B cell (primary cell): ENCODE results near the gene C1orf198. TPM values are rescaled to one million over a fixed set of nuclear protein-coding genes. Genes with fewer than 3 reads are reported as not detected.

Experiments used
- ATAC-seq: fragments of 200-7000 bp; cut with Tn5 transposase; one replicate; pipeline ENCODE4 v1.10.0; 2021; ENCODE audit warnings: low read depth, mild to moderate bottlenecking, moderate number of reproducible peaks, moderate library complexity
- CTCF ChIA-PET: fragments of 350-600 bp; sonication (Branson Sonifier 250); formaldehyde crosslinking; loops from one replicate; lab custom pipeline; 2021; ENCODE audit warnings: antibody characterized with exemption, inconsistent platforms; lab: Charles Lee
- POLR2A ChIA-PET: fragments of 350-600 bp; sonication (Branson Sonifier 250); formaldehyde crosslinking; loops from one replicate; lab custom pipeline; 2021; ENCODE audit warnings: antibody characterized with exemption; lab: Charles Lee
- DNase-seq: peaks from one replicate; pipeline ENCODE4 v3.0.0; 2013
- H2AFZ ChIP-seq: 2 replicates; pipeline ENCODE4 v1.6.1; 2012; ENCODE audit warnings: mild to moderate bottlenecking, low read depth, low read length; ENCODE audit not compliant: insufficient read depth, poor library complexity, severe bottlenecking
- H3K27ac ChIP-seq, 2 donors: 1 replicate in 1 of 2; 2 replicates in 1 of 2; pipeline ENCODE4 v1.5.1; 2012 to 2013; ENCODE audit warnings: low read length in 2 of 2, mild to moderate bottlenecking in 2 of 2, moderate library complexity in 1 of 2
- H3K27me3 ChIP-seq, 4 experiments: fragments of 200-600 bp in 1 of 4; sonication (generic) in 1 of 4; replicated peaks in 1 of 4; 1 replicate in 2 of 4; 2 replicates in 2 of 4; pipeline versions ENCODE4 v1.6.1 to v1.7.0; 2013 to 2016; ENCODE audit warnings: low read length in 3 of 4, mild to moderate bottlenecking in 2 of 4, mixed read lengths in 1 of 4, moderate library complexity in 1 of 4; ENCODE audit not compliant: insufficient read depth in 4 of 4, control insufficient read depth in 3 of 4; ENCODE audit errors: control extremely low read depth in 1 of 4
- H3K36me3 ChIP-seq, 2 experiments: replicated peaks in 1 of 2; 1 replicate in 1 of 2; 2 replicates in 1 of 2; pipeline versions ENCODE4 v1.6.1 to v1.7.1; 2013; ENCODE audit warnings: low read length in 1 of 2; ENCODE audit not compliant: insufficient read depth in 2 of 2, control insufficient read depth in 1 of 2; ENCODE audit errors: control extremely low read depth in 1 of 2, extremely low read depth in 1 of 2
- H3K4me1 ChIP-seq, 2 donors: fragments of 200-600 bp in 1 of 2; sonication (generic) in 1 of 2; 1 replicate in 1 of 2; 2 replicates in 1 of 2; pipeline versions ENCODE4 v1.5.1 to v1.6.1; 2013 to 2017; ENCODE audit warnings: low read length in 2 of 2; ENCODE audit not compliant: control insufficient read depth in 2 of 2, insufficient read depth in 2 of 2
- H3K4me2 ChIP-seq: replicated peaks from 2 replicates; pipeline ENCODE3; 2012; ENCODE audit warnings: mild to moderate bottlenecking, low read depth, low read length; ENCODE audit not compliant: poor library complexity, severe bottlenecking
- H3K4me3 ChIP-seq, 5 experiments: fragments of 200-600 bp in 1 of 5; sonication (generic) in 1 of 5; 1 replicate in 3 of 5; 2 replicates in 2 of 5; pipeline versions ENCODE4 v1.5.1 to v1.7.0; 2011 to 2016; ENCODE audit warnings: low read length in 4 of 5, mild to moderate bottlenecking in 4 of 5, low read depth in 2 of 5, control low read depth in 1 of 5, moderate library complexity in 1 of 5; ENCODE audit not compliant: insufficient read depth in 1 of 5; ENCODE audit errors: control extremely low read depth in 1 of 5, extremely low read depth in 1 of 5
- H3K79me2 ChIP-seq: fragments of 200-600 bp; sonication (generic); one replicate; pipeline ENCODE4 v1.6.0; 2016; ENCODE audit warnings: low read length; ENCODE audit not compliant: control insufficient read depth, insufficient read depth
- H3K9ac ChIP-seq: fragments of 200-600 bp; sonication (generic); 2 replicates; pipeline ENCODE4 v1.6.1; 2017; ENCODE audit warnings: mild to moderate bottlenecking, low read length, moderate library complexity
- H3K9me3 ChIP-seq, 3 donors: one replicate each; pipeline versions ENCODE4 v1.6.1 to v1.7.1; 2013; ENCODE audit warnings: low read length in 2 of 3; ENCODE audit not compliant: control insufficient read depth in 2 of 3, insufficient read depth in 1 of 3; ENCODE audit errors: control extremely low read depth in 1 of 3
- H4K20me1 ChIP-seq: 2 replicates; pipeline ENCODE4 v1.6.0; 2012; ENCODE audit warnings: mild to moderate bottlenecking, low read length; ENCODE audit not compliant: insufficient read depth, control insufficient read depth, poor library complexity, severe bottlenecking
- H3K27ac Mint-ChIP-seq: one replicate; pipeline ENCODE4 v1.8.0; 2021; ENCODE audit warnings: mixed read lengths
- H3K27me3 Mint-ChIP-seq: one replicate; pipeline ENCODE4 v1.8.0; 2021; ENCODE audit warnings: mixed read lengths
- H3K4me1 Mint-ChIP-seq: one replicate; pipeline ENCODE4 v1.8.0; 2021; ENCODE audit warnings: mixed read lengths
- H3K4me3 Mint-ChIP-seq: one replicate; pipeline ENCODE4 v1.8.0; 2021; ENCODE audit warnings: mixed read lengths
- H3K9me3 Mint-ChIP-seq: one replicate; pipeline ENCODE4 v1.8.0; 2022; ENCODE audit warnings: mixed read lengths; ENCODE audit not compliant: insufficient read depth
- EZH2 ChIP-seq: IDR thresholded peaks from 2 replicates; pipeline ENCODE4 v1.6.1; 2012; ENCODE audit warnings: borderline replicate concordance, low read depth, mild to moderate bottlenecking, moderate library complexity, low read length; ENCODE audit not compliant: insufficient read depth, poor library complexity, severe bottlenecking
- WGBS: methylation state at CpG from one replicate; pipeline ENCODE4 v1.1.5; 2013; ENCODE audit warnings: missing lambda C conversion rate; ENCODE audit not compliant: insufficient coverage; 5-methylcytosine and 5-hydroxymethylcytosine counted together
- intact Hi-C: fragments of 100-400 bp; cut with micrococcal nuclease; formaldehyde crosslinking; loops from one replicate; pipeline ENCODE4 v1.10.0; 2022
- polyA plus RNA-seq: library from polyadenylated mRNA; depleted of rRNA; stranded (reverse); fragments of >200 nt; gene quantifications from 2 replicates; pipeline ENCODE4 v1.2.3, GENCODE V29; 2012
- total RNA-seq, 2 donors: library from RNA; stranded (reverse); fragments of 120-200 nt in 1 of 2; gene quantifications; 1 replicate in 1 of 2; 2 replicates in 1 of 2; pipeline versions ENCODE4 v1.2.3 to v1.2.4, GENCODE V29; 2013 to 2022
- TF ChIP-seq, protein P1 (sequence below): fragments of 200-600 bp; IDR thresholded peaks from one replicate; pipeline ENCODE4 v1.8.0; 2022; ENCODE audit warnings: antibody characterized with exemption, mild to moderate bottlenecking

C1orf198 gene
- total and polyA plus RNA-seq, 2 donors (not counting 1 experiment from before 2014, with no cell fraction given) = 1.0 to 6.6 TPM

DNA sequence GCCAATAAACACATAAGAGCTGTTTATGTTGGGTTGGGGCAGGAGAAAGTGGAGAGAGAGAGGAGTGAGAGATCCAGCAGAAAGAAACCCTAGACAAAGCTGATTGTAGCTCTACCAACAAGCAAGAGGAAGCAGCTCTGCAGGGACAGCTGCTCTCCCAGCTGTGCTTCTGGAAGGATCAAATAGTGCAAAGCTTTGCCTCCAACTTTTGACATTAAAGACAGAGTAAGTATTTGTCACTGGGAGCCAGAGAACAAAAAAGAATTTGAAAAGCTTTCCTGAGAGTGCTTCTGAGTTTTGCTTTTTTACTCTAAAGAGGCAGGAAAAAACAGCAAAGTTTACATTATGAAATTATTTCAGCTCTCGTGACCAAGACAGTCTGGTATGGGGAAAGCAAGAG is 28.5 kb upstream of the C1orf198 start:
- no peak overlapping the region for H3K9ac ChIP-seq
- peaks cover 0 to 2% (median 0%) of the 10 kb centered on the region in 4 experiments for H3K27me3 ChIP-seq
- H3K4me1 ChIP-seq = no peaks in the 10 kb centered on the region
- intact Hi-C loops = no loop called here
- ChIA-PET CTCF (interaction anchor here (0.9 kb wide), 1 partner anchor 20 kb away, joined by 3 read pairs; no protein-coding TSS in a partner anchor), POLR2A (no interaction called here)
- peaks cover 0 to 2% (median 0%) of the 10 kb centered on the region in 3 donors for H3K9me3 ChIP-seq
- no peaks in the 10 kb centered on the region for H3K79me2 ChIP-seq
- Mint-ChIP-seq H3K9me3 (no peaks in the 10 kb centered on the region), H3K4me1 (no peaks in the 10 kb centered on the region), H3K27me3 (peaks cover 17% of the 10 kb centered on the region), H3K27ac (no peak overlapping the region), H3K4me3 (no peak overlapping the region)
- H3K36me3 ChIP-seq = no peaks in the 10 kb centered on the region
- ATAC-seq (no peak), DNase-seq (no peak)
- TF ChIP-seq, protein P1, sequence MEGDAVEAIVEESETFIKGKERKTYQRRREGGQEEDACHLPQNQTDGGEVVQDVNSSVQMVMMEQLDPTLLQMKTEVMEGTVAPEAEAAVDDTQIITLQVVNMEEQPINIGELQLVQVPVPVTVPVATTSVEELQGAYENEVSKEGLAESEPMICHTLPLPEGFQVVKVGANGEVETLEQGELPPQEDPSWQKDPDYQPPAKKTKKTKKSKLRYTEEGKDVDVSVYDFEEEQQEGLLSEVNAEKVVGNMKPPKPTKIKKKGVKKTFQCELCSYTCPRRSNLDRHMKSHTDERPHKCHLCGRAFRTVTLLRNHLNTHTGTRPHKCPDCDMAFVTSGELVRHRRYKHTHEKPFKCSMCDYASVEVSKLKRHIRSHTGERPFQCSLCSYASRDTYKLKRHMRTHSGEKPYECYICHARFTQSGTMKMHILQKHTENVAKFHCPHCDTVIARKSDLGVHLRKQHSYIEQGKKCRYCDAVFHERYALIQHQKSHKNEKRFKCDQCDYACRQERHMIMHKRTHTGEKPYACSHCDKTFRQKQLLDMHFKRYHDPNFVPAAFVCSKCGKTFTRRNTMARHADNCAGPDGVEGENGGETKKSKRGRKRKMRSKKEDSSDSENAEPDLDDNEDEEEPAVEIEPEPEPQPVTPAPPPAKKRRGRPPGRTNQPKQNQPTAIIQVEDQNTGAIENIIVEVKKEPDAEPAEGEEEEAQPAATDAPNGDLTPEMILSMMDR = no peak
- no peak for TF ChIP-seq EZH2
- WGBS = 75% methylated on average over 1 of the region's 1 CpG
- no peak overlapping the region for H3K4me2 ChIP-seq
- no peaks in the 10 kb centered on the region for H4K20me1 ChIP-seq
- H3K27ac ChIP-seq = no peak overlapping the region
- no peak overlapping the region for H2AFZ ChIP-seq
- no peak overlapping the region for H3K4me3 ChIP-seq

DNA sequence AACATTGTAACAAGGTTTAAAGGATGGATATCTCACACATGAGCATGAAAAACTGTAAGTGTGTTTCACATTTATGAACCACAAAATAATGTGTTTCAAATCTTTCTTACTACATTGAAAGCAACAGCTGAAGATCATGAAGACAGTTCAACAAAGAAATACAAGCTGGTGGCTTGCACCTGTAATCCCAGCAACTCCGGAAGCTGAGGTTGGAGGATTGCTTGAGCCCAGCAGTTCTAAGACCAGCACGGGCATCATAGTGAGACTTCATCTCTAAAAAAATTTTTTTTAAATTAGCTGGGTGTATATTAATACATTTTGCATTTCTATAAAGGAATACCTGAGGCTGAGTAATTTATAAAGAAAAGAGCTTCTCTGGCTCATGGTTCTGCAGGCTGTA is 27.1 kb upstream of the C1orf198 start:
- no peak for TF ChIP-seq EZH2
- TF ChIP-seq, protein P1 = no peak
- ChIA-PET POLR2A (no interaction called here), CTCF (no interaction called here)
- no peak overlapping the region for H2AFZ ChIP-seq
- H3K27me3 Mint-ChIP-seq = peaks cover 20% of the 10 kb centered on the region
- no peaks in the 10 kb centered on the region for H3K79me2 ChIP-seq
- H3K4me2 ChIP-seq = no peak overlapping the region
- no peaks in the 10 kb centered on the region for H3K36me3 ChIP-seq
- no peaks in the 10 kb centered on the region for H3K4me1 Mint-ChIP-seq
- no peak for ATAC-seq
- no peaks in the 10 kb centered on the region for H3K9me3 Mint-ChIP-seq
- H3K9me3 ChIP-seq = peaks cover 0 to 2% (median 0%) of the 10 kb centered on the region in 3 donors
- no peak overlapping the region for H3K27ac Mint-ChIP-seq
- H3K4me3 ChIP-seq = no peak overlapping the region
- H4K20me1 ChIP-seq = no peaks in the 10 kb centered on the region
- intact Hi-C loops = no loop called here
- H3K4me3 Mint-ChIP-seq = no peak overlapping the region
- H3K27ac ChIP-seq = no peak overlapping the region
- H3K27me3 ChIP-seq = peaks cover 0 to 2% (median 0%) of the 10 kb centered on the region in 4 experiments
- no peaks in the 10 kb centered on the region for H3K4me1 ChIP-seq
- no peak overlapping the region for H3K9ac ChIP-seq
- DNase-seq = no peak
- WGBS = no CpG with 5 or more reads among the region's 2 CpGs
